ENCODE results near the gene SND1. TPM values are rescaled to one million over a fixed set of nuclear protein-coding genes. Genes with fewer than 3 reads are reported as not detected.
A peak's percentile ranks its signal among the peaks of the same experiment; 100 is the strongest.

The SND1 gene
- polyA plus RNA-seq, 3 donors: 46.5 to 97.3 (median 79.8) TPM

- Mint-ChIP-seq H3K36me3 (peaks cover 65 to 74% of the 10 kb centered on the region in 2 donors), H3K4me3 (no peak overlapping the region), H3K27me3 (ENCODE audit: low read depth in 3 of 3) (no peaks in the 10 kb centered on the region), H3K9me3 (no peaks in the 10 kb centered on the region), H3K4me1 (peaks cover 3% of the 10 kb centered on the region), H3K27ac (peak overlapping the region in 3 of 7 donors; percentile 2 to 21 (median 13))
- Histone ChIP-seq H3K79me2 (ENCODE audit: insufficient read depth, low read length) (peaks cover 64% of the 10 kb centered on the region), H3K36me3 (replicated peaks in 1 of 2; ENCODE audit: control insufficient read depth in 1 of 2, insufficient read depth in 2 of 2, low read length in 2 of 2) (peaks cover 61 to 95% of the 10 kb centered on the region in 2 donors), H3K9ac (ENCODE audit: insufficient read depth, low read length, poor library complexity, severe bottlenecking) (no peak overlapping the region), H3K4me2 (replicated peaks; ENCODE audit: extremely low read depth, low read length, poor library complexity, severe bottlenecking) (no peak overlapping the region), H3K9me3 (replicated peaks in 1 of 2; ENCODE audit: control insufficient read depth in 1 of 2, insufficient read depth in 1 of 2, low read length in 2 of 2) (no peaks in the 10 kb centered on the region), H2AFZ (ENCODE audit: insufficient read depth, low read depth, low read length, poor library complexity, severe bottlenecking) (no peak overlapping the region), H4K20me1 (ENCODE audit: insufficient read depth, low read length) (peaks cover 63% of the 10 kb centered on the region), H3K27me3 (ENCODE audit: control insufficient read depth in 2 of 2, insufficient read depth in 2 of 2, low read length in 2 of 2) (no peaks in the 10 kb centered on the region), H3K27ac (ENCODE audit: low read depth in 1 of 2, low read length in 2 of 2) (no peak overlapping the region), H3K4me1 (ENCODE audit: control insufficient read depth in 1 of 2, insufficient read depth in 2 of 2, low read length in 2 of 2) (no peaks in the 10 kb centered on the region), H3K4me3 (replicated peaks in 1 of 3; ENCODE audit: low read depth in 2 of 3, low read length in 3 of 3) (no peak overlapping the region)
- no CpG with 5 or more reads among the region's 1 CpG for WGBS (ENCODE audit: insufficient coverage)
- DNase-seq: no peak
- TF ChIP-seq CTCF (IDR thresholded peaks at IDR 0.05): no peak
- intact Hi-C loops (cut with micrococcal nuclease): no loop called here
These were observed 40.2 kb downstream of the SND1 start for GRCh38 chr7:127692200-127692599.

- H3K27me3 ChIP-seq (ENCODE audit: control insufficient read depth in 2 of 2, insufficient read depth in 2 of 2, low read length in 2 of 2): no peaks in the 10 kb centered on the region
- no peak for DNase-seq
- no peaks in the 10 kb centered on the region for H3K4me1 ChIP-seq (ENCODE audit: control insufficient read depth in 1 of 2, insufficient read depth in 2 of 2, low read length in 2 of 2)
- no CpG with 5 or more reads among the region's 2 CpGs for WGBS (ENCODE audit: insufficient coverage)
- peak overlapping the region in 1 of 7 donors; percentile 8 for H3K27ac Mint-ChIP-seq
- H2AFZ ChIP-seq (ENCODE audit: insufficient read depth, low read depth, low read length, poor library complexity, severe bottlenecking): no peak overlapping the region
- H3K4me3 ChIP-seq (replicated peaks in 1 of 3; ENCODE audit: low read depth in 2 of 3, low read length in 3 of 3): no peak overlapping the region
- TF ChIP-seq CTCF (IDR thresholded peaks at IDR 0.05): no peak
- H3K4me3 Mint-ChIP-seq: no peak overlapping the region
- H3K27ac ChIP-seq (ENCODE audit: low read depth in 1 of 2, low read length in 2 of 2): no peak overlapping the region
- no peaks in the 10 kb centered on the region for H3K9me3 Mint-ChIP-seq
- no peaks in the 10 kb centered on the region for H3K9me3 ChIP-seq (replicated peaks in 1 of 2; ENCODE audit: control insufficient read depth in 1 of 2, insufficient read depth in 1 of 2, low read length in 2 of 2)
- H3K27me3 Mint-ChIP-seq (ENCODE audit: low read depth in 3 of 3): no peaks in the 10 kb centered on the region
- no peak overlapping the region for H3K9ac ChIP-seq (ENCODE audit: insufficient read depth, low read length, poor library complexity, severe bottlenecking)
- intact Hi-C loops (cut with micrococcal nuclease): loop anchor here in 1 of 2 donors (10.0 kb wide), 1 partner anchor 625 kb away; no protein-coding TSS in a partner anchor
- H3K4me2 ChIP-seq (replicated peaks; ENCODE audit: extremely low read depth, low read length, poor library complexity, severe bottlenecking): no peak overlapping the region
- H3K36me3 ChIP-seq (replicated peaks in 1 of 2; ENCODE audit: control insufficient read depth in 1 of 2, insufficient read depth in 2 of 2, low read length in 2 of 2): peaks cover 92 to 100% of the 10 kb centered on the region in 2 donors
- peaks cover 86 to 94% of the 10 kb centered on the region in 2 donors for H3K36me3 Mint-ChIP-seq
- H3K4me1 Mint-ChIP-seq: peaks cover 1% of the 10 kb centered on the region
- H4K20me1 ChIP-seq (ENCODE audit: insufficient read depth, low read length): peaks cover 38% of the 10 kb centered on the region
- peaks cover 21% of the 10 kb centered on the region for H3K79me2 ChIP-seq (ENCODE audit: insufficient read depth, low read length)
These were observed 47.9 kb downstream of the SND1 start for GRCh38 chr7:127699853-127700252.

Data from CD14-positive monocyte (primary cell).